ENCODE results near the gene PGBD5.

The PGBD5 gene

DNA sequence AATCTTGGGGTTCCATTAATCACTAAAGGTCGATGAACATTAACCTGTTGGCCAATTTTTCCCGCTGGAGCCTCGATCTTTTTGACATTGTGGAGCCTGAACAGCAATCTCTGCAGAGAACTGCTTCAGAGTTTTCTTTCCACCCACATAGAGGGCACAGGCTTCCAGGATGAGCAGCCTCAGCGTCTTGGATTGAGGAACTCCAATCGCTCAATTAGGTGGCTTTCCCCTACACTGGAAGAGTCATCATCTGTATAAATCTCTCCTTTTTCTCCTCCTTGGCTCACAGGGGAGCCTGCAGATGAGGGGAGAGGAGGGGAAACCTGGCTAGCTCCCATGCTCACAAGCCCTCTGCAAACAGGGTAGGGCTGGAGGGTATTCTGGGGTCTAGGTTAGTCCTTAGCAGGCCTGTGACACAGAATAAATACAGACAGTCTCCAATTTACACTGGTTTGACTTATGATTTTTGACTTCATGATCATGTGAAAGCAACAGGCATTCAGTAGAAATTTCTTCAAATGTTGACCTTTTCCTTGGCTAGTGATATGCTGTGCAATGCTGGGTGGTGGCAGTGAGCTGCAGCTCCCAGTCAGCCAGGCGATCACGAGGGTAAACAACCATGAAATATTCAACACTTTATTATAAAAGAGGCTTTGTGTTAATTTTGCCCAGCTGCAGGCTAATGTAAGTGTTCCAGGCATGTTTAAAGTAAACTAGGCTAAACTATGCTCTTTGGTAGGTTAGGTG is 80.8 kb downstream of the PGBD5 start:
- DNase-seq = no peak

DNA sequence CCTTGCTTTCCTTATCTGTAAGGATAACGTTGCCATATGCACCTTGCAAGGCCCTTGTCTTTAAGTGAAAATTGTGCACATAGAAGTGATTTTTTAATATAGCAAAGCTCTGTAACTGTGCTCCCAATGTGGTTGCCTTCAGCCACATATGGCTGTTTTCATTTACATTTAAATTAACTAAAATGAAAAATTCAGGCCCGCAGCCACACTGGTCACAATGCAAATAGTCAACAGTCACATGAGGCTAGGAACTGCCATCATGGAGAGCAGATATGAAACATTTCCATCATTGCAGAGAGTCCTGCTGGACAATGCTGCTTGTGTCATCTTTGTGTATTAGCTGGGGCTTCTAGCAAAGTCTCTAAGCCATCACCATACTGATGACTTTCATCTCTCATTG is 83.4 kb downstream of the PGBD5 start:
- DNase-seq = no peak

- no peak for DNase-seq
These were observed 84.1 kb downstream of the PGBD5 start for GRCh38 chr1:230342019-230342418.

DNA sequence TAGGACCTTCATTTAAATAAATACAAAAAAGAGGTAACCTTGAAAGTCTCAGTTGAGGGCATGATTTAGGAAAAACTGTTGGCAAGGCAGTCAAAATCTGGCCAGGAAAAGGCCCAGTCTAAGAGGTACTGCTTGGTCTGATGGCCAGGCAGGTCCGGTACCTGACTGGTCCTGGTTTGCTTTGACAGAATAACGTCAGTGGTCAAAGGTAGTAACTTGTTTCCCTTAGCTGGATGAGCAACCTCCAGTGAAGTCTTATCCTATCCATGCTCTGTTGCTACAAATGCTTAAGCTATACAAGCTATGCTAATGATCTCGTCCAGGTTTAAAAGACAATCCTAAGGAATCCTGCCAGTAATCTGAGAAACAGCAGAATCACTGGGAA is 85.0 kb downstream of the PGBD5 start:
- DNase-seq = no peak

- DNase-seq = no peak
These were observed 85.5 kb downstream of the PGBD5 start for GRCh38 chr1:230340526-230341161.

DNA sequence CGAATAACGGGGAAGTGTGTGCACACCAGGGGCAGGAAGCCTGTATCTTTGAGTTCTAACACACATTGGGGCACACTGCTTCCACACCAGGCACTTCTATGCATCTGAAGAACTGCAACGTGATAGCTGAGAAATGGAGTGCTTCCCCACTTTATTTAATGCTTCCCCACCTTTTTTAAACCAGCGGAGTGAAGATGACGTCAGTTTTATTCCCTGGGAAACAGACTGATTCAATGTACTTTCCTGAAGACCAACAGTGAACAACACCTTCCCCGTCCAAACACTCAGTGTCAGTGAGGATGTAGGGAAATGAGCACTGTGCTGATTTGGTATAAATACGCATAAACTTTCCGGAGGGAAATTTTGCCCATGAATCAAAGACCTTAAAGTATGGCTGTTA is 87.1 kb downstream of the PGBD5 start:
- no peak for DNase-seq

DNA sequence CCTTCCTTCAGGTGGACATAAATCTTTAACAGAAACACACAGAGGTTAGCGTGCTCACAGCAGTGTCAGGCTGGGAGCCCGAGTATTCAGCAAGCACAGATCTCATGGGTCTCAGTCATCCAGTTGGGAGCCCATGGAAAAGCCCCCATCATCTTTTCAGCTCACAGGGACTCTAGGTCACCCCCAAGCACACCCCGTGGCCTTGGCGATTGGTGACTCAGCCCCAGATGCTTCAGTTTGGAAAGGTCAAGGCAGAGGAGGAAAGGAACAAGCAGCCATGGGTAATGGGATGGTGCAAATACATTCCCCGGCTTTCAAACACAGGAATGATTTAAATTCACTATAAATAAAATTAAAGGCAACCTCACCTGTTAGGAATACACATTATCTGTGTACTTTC is 88.9 kb downstream of the PGBD5 start:
- DNase-seq = no peak

GRCh38 chr1:230335861-230336522 is 90.1 kb downstream of the PGBD5 start:
- DNase-seq = no peak

DNA sequence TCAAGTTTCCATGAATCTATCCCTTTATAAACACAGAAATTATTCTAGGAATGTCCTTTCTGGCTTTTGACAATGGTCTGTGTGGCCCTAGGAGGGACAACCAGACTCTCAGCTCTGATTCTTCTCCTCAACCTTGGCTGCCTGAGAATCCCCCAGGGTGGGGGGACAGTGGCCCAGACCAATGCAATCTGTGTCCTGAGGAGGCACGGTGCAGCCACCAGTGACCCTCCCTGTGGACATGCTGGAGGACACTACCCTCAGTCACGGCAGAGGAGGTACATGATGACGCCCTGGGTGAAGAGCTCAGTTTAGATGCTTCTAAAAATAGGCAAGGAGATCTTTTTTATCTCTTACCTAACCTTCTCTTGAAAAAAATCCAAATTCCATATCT is 91.7 kb downstream of the PGBD5 start:
- no peak for DNase-seq

DNA sequence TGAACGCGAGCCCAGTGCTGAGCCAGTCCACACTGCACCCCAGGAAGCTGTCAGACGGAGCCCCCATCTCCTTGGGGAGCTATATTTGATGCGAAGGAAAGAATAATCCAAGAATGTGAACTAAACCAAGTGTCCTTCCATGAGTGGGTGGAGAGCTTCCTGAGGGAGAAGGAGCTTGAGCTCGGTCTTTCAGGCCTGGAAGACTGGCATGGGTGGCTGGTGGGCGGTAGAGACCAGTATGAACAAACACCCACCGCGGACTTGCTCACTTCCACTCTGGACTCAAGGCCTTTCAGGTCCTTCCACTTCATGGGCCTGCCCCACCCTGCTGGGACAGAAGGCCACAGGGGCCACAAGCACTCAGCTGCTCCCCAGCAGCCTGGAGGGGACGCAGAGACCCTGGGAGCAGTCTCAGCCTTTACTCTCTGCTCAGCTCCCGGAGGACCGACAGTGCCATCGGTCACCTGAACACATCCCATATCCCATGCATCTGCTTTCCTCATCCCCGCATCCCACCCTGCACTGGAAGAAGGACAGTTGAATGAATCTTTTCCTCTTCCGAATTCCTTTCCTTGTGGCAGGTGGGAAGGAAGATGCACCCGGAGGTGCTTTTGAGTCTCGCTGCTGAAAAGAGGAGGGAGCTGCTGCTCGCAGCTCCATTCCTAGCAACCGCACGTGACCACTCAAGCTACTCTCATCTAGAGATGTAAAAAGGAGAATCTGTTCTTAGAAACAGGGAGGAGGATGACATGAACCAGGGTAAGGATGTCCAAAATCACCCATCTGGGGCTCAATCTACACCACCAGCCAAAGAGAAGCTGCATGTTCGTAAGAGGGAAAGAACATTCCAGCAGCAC is 92.3 kb downstream of the PGBD5 start:
- DNase-seq = no peak

DNA sequence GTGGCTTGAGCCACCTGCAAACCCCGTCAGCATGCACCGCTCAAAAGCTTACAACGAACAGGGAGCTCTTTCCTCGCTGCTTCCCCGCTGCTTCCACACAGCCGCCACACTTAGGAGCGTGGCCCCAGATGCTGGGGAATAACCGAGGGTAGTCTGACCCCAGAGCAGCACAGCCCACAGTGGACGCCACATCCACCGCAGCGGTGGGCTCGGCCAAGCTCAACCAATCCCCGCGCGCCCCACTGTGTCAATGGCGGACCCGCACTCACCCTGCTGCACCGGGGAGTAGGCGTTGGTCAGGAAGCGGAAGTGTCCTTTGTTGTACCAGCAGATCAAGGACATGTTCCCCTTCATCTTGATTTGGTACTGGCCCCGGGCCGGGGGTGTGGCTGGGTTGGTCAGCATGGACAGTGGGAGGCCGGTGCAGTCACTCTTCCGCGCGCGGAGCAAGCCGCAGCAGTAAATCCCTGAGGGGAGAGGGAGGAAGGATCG is 93.5 kb downstream of the PGBD5 start:
- no peak for DNase-seq

GRCh38 chr1:230332061-230332460 is 94.1 kb downstream of the PGBD5 start:
- no peak for DNase-seq

- no peak for DNase-seq
These were observed 96.0 kb downstream of the PGBD5 start for GRCh38 chr1:230330157-230330556.

DNA sequence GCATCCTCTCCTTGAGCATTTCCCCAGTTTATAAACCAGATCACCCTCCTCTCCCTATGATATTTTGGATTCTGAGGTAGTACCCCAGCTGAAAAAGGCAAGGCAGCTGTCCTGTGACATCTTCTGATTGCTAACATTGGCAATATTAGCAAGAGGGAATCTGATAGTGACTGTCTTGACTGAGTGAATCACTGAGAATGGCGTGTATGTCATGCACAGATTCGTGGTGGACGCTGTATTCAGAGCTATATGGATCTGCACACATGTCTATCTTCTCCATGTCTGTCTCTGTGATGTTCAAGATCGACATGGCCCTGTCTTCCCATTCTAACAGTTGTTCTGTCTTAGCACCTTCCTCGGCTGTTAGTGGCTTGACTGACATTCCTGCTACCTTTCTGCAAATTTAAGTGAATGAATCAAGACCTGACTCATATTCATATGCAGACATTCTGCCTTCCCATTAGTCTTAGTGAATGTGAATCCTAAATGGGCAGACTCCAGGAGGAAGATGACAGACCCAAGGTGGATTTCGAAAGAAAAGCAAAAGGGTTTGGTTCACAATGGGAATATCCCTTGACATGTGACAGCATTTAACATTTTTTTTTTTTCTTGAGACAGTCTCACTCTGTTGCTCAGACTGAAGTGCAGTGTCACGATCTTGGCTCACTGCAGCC is 97.7 kb downstream of the PGBD5 start:
- no peak for DNase-seq

GRCh38 chr1:230327892-230328284 is 98.2 kb downstream of the PGBD5 start:
- no peak for DNase-seq

- DNase-seq = no peak
These were observed 98.9 kb downstream of the PGBD5 start for GRCh38 chr1:230326971-230327891.

- no peak for DNase-seq
These were observed 102.4 kb downstream of the PGBD5 start for GRCh38 chr1:230323686-230324085.

DNA sequence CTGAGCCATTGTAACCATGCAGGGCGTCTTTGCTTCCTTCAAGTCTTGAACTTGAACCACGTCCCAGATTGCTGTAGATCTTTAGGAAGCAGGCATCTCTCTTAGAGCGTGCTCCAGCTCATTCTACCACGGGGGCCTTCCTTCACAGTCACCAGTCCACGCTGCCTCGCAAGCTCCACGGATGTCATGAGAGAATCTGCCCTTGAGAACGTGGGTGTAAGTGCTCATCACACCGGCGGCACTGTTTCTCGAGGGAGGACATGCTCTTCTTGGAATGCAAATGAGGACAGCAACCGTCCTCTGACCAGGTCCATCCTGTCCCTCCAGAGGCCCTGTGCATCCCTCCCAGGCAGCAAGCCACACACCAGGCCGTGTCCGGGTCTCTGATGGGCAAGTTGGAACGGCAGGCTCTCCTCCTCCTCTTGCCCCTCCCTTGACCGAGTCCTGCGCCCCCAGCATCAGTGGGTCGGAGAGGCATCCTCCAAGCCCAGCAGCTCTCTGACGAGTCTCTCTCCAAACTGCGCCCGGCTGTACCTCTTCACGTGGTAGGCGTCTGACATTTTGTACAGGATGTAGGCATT is 103.1 kb downstream of the PGBD5 start:
- DNase-seq = no peak

- no peak for DNase-seq
These were observed 103.7 kb downstream of the PGBD5 start for GRCh38 chr1:230322421-230322756.

DNA sequence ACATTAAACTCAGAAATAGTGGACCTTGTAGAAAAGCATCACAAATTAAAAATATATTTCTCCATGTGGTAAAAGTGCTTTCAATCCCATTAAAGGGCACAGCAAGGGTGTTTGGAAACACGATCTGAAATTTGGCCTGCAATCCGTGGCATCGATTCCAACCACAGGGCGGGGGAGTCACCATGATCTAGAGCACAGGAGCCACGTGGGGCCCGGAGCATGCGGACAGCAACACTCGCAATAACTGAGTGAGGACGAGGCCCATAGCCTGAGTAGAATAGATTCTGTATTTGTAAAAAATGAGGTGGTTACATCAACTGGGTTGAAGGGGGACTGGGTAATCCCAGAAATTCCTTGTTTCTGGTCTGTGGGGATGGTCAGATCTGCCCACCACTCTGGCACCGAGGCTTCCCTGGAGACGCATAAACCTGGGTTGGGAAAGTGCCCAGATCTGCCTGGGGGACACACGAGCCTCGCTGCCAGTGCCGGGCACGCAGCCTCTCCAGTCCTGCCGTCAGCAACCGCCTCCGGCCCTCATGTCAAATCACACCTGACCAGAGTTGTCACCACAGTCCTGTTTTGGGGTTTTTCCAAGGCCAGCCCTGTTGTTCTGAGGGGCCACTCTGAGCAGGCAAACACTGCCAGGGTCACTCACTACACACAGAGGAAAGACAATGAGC is 104.3 kb downstream of the PGBD5 start:
- no peak for DNase-seq

DNA sequence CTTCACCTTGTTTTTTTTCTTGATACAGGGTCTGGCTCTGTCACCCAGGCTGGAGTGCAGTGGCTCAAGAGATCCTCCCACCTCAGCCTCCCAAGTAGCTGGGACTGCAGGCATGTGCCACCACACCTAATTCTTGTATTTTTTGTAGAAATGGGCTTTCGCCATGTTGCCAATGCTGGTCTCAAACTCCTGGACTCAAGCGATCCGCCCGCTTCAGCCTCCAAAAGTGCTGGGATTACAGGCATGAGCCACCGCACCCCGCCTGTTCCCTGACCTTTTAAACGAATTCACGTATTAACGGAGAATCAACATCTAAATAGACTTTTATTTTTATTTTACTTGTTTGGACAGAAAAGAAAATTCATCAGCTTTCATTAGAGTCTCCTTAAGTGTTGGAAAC is 104.8 kb downstream of the PGBD5 start:
- no peak for DNase-seq
